IPS-15b (cell line): ENCODE data around the gene DZIP1.

Experiments used
- H3K27me3 ChIP-seq: one replicate; pipeline ENCODE4 v1.6.1; 2013; ENCODE audit warnings: low read length; ENCODE audit not compliant: control insufficient read depth, insufficient read depth
- H3K36me3 ChIP-seq: one replicate; pipeline ENCODE4 v1.6.1; 2013; ENCODE audit warnings: low read length; ENCODE audit not compliant: control insufficient read depth, insufficient read depth
- H3K4me1 ChIP-seq: one replicate; pipeline ENCODE4 v1.6.1; 2013; ENCODE audit warnings: mild to moderate bottlenecking, low read length; ENCODE audit not compliant: control insufficient read depth, insufficient read depth
- H3K4me3 ChIP-seq: one replicate; pipeline ENCODE4 v1.5.1; 2013; ENCODE audit warnings: low read depth, low read length
- H3K9ac ChIP-seq: one replicate; pipeline ENCODE4 v1.6.1; 2013; ENCODE audit warnings: low read depth, mild to moderate bottlenecking, low read length
- H3K9me3 ChIP-seq: one replicate; pipeline ENCODE4 v1.6.1; 2013; ENCODE audit warnings: mild to moderate bottlenecking, low read length; ENCODE audit not compliant: control insufficient read depth, insufficient read depth

The DZIP1 gene

DNA sequence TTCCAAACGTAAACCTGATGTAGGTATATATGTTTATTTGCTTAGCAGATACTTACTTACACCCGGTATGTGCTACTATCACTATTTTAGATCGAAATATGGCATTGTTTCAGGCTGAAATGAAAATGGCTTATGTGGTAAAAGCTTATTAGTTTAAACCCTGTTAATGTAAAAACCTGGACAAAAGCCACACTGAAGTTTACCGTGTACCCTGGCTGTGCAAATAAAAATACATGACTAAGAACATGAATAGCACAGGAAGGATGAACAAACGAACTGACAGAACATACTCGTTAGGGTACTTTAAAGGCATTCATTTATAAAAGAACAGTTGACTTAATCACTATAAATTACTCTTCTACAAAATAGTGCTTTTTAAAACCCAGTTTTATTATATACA, 85.4 kb downstream of the DZIP1 start:
- H3K36me3 ChIP-seq, result no peaks in the 10 kb centered on the region
- H3K27me3 ChIP-seq, result peaks cover 7% of the 10 kb centered on the region
- H3K9me3 ChIP-seq, result no peaks in the 10 kb centered on the region
- H3K4me3 ChIP-seq, result no peak overlapping the region
- H3K9ac ChIP-seq, result no peak overlapping the region
- peaks cover 3% of the 10 kb centered on the region for H3K4me1 ChIP-seq

DNA sequence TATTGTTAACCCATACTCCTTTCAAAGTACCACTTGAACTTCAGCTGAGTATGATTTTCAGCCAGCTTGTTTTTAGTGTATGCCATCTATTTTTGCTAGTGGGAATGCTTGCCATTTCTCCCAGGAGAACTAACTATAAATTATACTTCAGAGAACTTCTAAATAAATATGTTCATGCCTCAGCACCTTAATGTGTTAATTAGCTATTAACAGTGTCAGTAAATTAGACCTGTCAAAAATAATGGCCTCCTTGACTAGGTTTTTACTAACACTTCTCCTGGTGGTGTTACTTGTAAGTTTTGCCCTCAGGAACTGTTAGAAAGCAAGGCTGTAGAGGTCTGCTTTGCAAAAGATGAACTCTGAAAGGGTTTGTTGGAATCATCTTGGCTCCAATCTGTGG, 87.5 kb downstream of the DZIP1 start:
- Histone ChIP-seq H3K27me3 (peaks cover 10% of the 10 kb centered on the region), H3K9me3 (no peaks in the 10 kb centered on the region), H3K9ac (no peak overlapping the region), H3K4me3 (no peak overlapping the region), H3K36me3 (no peaks in the 10 kb centered on the region), H3K4me1 (peaks cover 4% of the 10 kb centered on the region)

DNA sequence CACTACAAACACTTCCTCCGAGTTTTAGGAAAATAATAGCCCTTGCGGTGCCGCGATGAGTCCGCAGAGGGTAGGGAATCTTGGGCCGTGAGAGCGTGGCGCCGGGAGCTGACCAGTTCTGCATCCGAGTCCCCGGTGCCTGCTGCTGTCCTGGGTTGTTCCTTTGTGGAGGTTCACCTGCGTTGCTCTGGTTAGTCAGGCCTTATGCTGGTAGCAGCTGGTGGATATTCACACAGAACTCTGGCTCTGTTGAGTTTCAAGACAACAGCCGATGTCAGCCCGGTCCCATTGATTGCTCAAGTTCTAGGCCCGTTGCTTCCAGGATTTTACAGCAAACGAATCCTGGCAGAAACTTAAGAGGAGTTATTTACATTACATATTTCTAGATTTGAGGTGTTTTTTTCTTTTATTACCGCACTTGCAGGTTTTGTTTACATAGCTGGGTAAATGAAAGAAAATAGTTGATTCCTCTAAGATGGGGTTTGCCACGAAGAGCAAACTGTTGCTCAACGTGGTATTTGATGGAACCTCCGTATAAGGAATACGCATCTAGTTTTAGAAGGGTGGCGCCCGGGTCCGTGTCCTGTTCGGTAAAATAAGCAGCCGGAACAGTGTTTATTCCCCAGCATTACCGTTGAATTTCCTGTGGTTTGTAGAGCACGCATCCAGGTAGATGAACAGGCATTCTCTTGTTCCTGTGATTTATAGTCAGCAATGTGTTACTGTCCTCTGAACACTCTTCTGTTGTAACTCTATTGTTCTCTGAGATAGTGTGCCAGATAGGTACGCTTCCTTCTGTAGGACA, 90.7 kb downstream of the DZIP1 start:
- peak overlapping the region; percentile 93 for H3K4me3 ChIP-seq
- no peak overlapping the region for H3K9ac ChIP-seq
- H3K27me3 ChIP-seq, result peaks cover 20% of the 10 kb centered on the region
- no peaks in the 10 kb centered on the region for H3K9me3 ChIP-seq
- H3K36me3 ChIP-seq, result no peaks in the 10 kb centered on the region
- peaks cover 7% of the 10 kb centered on the region for H3K4me1 ChIP-seq

DNA sequence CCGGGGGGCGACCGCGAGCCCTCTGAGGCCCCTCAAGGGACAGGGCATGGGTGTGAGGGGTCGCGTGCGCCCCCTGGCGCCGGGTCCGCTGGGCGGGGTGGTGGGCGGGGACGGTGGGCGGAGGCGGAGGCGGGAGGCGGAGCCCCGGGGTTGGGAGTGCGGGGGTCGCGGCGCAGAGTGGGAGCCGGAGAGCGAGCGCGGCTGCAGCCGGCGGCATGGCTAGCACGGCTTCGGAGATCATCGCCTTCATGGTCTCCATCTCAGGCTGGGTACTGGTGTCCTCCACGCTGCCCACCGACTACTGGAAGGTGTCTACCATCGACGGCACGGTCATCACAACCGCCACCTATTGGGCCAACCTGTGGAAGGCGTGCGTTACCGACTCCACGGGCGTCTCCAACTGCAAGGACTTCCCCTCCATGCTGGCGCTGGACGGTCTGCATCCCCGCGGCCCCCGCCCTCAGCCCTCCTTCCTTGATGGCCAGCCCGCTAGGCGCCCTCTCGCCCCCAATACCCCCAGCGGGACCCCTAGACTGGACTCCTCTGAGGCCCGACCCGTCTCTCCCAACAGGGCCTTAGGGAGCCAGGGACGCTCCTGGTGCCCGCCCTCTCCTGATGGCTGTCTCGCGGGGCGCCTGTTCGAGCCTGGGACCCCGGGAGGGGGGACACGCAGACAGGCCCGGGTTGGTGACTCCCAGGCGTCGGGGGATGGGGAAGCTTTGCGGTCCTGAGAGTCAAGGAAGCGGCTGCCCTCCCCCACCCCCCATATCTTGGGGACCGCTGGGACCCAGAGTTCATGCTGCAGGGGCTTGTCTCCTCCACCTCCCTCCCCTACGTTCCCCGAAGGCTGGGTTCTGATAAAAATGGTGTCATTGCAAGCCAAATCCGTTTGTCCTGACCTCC, 91.7 kb downstream of the DZIP1 start, which contains the start of gene CLDN10:
Gene CLDN10 (plus strand): TSS at position 182 of the 903 bp plus-strand sequence. CDS start 34 bp downstream, at position 216.
- no peaks in the 10 kb centered on the region for H3K9me3 ChIP-seq
- H3K4me1 ChIP-seq, result peaks cover 7% of the 10 kb centered on the region
- H3K36me3 ChIP-seq, result no peaks in the 10 kb centered on the region
- H3K9ac ChIP-seq, result no peak within 1 kb of the TSS
- peaks cover 20% of the 10 kb centered on the region for H3K27me3 ChIP-seq
- H3K4me3 ChIP-seq, result peak within 1 kb of the TSS; percentile 93

DNA sequence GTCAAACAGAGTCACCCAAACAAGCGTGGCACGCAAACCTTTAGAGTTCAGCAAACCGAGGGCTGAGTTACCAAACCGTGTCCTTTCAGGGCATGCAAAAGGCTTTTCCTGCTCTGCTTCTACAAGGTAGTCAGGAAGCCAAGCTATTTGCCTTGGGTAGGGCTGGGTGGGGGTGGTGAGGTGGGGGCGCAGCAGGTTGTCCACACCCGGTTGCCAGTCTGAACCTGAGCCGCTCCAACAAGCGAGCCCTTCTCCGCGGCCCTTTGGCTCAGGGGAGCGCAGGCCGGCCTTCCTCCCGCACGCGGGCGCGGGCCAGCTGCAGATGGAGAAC, 92.3 kb downstream of the DZIP1 start:
- Histone ChIP-seq H3K4me1 (peaks cover 6% of the 10 kb centered on the region), H3K27me3 (peaks cover 20% of the 10 kb centered on the region), H3K36me3 (no peaks in the 10 kb centered on the region), H3K9ac (no peak overlapping the region), H3K4me3 (peak overlapping the region; percentile 9), H3K9me3 (no peaks in the 10 kb centered on the region)

DNA sequence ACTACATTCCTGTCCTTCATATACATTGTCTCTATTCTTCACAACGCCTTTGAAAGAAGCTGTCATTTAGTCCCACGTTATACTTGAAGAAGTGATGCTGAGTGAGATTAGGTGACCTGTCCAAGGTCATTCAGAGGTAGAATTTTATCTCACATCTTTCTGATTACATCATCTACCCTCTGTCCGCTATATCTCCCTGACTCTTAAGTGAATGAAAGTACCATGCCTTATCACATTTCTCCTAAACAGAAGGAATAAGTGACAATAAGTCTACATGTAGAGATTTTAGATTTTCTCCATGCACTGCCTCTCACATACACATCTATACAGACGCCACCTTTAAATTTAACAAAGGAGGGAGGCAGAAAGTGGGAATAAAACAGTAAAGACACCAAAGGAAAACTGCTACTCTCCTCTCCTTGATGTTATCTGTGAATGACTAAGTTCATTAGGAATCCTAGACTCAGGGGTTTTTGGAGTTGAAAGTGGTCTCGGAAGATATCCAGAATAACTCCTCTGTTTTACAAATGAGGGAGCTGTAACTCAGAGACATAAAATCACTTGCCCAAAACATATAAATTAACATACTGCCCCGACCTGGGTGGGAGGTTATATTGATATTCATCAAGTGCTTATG, 96.9 kb downstream of the DZIP1 start:
- H3K4me3 ChIP-seq, result no peak overlapping the region
- peaks cover 10% of the 10 kb centered on the region for H3K27me3 ChIP-seq
- no peaks in the 10 kb centered on the region for H3K9me3 ChIP-seq
- no peak overlapping the region for H3K9ac ChIP-seq
- H3K36me3 ChIP-seq, result no peaks in the 10 kb centered on the region
- H3K4me1 ChIP-seq, result peaks cover 7% of the 10 kb centered on the region

DNA sequence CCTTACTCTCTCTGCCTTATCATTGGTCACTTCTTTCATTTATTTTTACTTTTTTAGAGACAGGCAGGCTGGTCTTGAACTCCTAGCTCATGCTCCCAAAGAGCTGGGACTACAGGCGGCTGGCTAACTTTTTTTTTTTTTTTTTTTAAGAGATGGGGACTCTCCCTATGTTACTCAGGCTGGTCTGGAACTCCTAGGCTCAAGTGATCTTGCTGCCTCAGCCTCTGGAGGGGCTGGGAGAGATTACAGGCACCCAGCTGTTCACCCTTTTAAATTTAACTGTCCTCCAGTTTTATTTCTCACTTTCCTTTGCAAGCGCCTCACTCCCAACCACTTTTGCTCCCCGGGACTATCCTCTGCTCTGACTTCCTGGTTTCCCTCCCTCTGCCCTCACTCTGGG, 97.6 kb downstream of the DZIP1 start:
- H3K9ac ChIP-seq, result no peak overlapping the region
- H3K4me3 ChIP-seq, result no peak overlapping the region
- H3K9me3 ChIP-seq, result no peaks in the 10 kb centered on the region
- H3K27me3 ChIP-seq, result peaks cover 9% of the 10 kb centered on the region
- peaks cover 5% of the 10 kb centered on the region for H3K4me1 ChIP-seq
- H3K36me3 ChIP-seq, result no peaks in the 10 kb centered on the region

DNA sequence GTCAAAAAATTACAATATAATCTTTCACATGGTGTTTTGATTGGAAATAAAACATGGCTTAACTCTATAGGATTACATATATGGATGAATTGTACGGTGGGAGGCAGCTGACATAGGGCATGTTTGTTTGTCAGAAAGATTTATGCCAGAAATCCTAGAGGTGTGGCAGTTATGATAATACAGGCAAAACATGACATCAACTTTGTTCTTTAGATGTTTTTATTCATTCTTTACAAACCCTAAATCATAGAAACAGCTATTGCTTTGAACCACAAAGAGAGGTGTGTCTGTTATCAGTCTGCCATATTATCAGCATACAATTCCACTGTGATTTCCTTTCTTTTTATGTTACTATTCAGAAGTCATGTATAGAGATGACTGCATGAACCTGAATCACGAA, 100.2 kb downstream of the DZIP1 start:
- H3K9ac ChIP-seq, result no peak overlapping the region
- no peak overlapping the region for H3K4me3 ChIP-seq
- H3K9me3 ChIP-seq, result no peaks in the 10 kb centered on the region
- H3K36me3 ChIP-seq, result no peaks in the 10 kb centered on the region
- H3K4me1 ChIP-seq, result peaks cover 3% of the 10 kb centered on the region
- H3K27me3 ChIP-seq, result no peaks in the 10 kb centered on the region

DNA sequence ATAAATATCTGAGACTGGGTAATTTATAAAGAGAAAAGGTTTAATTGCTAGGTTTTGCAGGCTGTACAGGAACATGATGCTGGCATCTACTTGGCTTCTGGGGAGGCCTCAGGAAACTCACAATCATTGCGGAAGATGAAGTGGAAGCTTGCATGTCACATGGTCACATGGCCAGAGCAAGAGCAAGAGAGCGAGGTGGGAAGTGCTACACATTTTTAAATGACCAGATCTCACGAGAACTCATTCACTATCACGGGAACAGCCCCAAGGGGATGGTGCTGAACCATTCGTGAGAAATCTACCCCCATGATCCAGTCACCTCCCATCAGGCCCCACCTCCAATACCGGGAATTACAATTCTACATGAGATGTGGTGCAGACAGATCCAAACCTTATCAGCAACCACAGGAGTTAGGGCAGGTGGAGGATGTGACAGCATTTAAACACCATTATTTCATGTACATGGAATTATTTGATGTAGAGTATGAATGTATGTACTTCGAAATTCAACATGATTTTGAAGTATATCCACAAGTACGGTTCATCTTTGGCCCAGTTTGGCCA, 102.5 kb downstream of the DZIP1 start:
- no peak overlapping the region for H3K4me3 ChIP-seq
- peaks cover 4% of the 10 kb centered on the region for H3K4me1 ChIP-seq
- H3K27me3 ChIP-seq, result no peaks in the 10 kb centered on the region
- H3K36me3 ChIP-seq, result no peaks in the 10 kb centered on the region
- H3K9ac ChIP-seq, result no peak overlapping the region
- H3K9me3 ChIP-seq, result no peaks in the 10 kb centered on the region

DNA sequence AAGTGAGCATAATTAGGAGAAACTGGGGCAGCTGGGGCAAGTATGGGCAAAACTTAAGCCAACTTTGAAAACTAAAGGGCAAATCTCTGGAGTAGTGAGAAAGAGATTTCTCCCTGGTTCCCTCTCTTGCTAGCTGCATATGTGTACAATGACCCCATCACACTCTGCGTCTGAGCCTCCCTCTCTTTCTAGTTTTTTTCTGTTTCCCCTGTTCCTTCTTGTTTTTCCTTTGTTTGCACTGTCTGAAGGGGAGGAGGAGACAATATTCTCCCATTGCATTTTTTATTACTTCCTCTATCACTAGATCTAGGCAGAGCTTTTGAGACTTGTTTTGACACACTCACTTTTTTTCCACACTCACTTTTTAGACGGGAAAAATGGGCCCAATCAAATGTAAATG, 103.2 kb downstream of the DZIP1 start:
- H3K36me3 ChIP-seq, result no peaks in the 10 kb centered on the region
- H3K27me3 ChIP-seq, result no peaks in the 10 kb centered on the region
- no peaks in the 10 kb centered on the region for H3K9me3 ChIP-seq
- H3K4me3 ChIP-seq, result no peak overlapping the region
- H3K4me1 ChIP-seq, result peaks cover 4% of the 10 kb centered on the region
- no peak overlapping the region for H3K9ac ChIP-seq

DNA sequence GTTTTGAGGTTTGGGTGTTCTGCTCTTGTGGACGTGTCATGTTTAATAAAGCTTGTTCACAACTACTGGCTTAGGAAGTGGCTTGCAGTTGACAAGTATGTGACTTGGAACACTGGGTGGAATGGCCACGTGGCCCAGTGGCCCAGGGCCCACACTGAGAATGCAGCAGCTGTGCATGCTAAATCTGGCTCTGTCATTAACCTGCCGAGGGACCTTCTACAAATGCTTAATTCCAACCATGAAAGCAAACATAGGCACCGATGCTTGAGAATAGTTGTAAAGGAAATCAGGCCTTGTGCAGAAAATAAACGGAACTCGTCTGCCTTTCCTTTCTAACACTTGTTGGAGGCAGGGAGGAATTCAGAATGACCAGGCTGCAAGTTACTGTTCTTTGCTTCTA, 103.6 kb downstream of the DZIP1 start:
- no peaks in the 10 kb centered on the region for H3K27me3 ChIP-seq
- H3K4me1 ChIP-seq, result peaks cover 4% of the 10 kb centered on the region
- H3K36me3 ChIP-seq, result no peaks in the 10 kb centered on the region
- H3K9me3 ChIP-seq, result no peaks in the 10 kb centered on the region
- H3K4me3 ChIP-seq, result no peak overlapping the region
- H3K9ac ChIP-seq, result no peak overlapping the region
